Activated CD8-positive, alpha-beta memory T cell treated with anti-CD3 and anti-CD28 coated beads, Interleukin-2, amount 10 ng/mL, durations not matched to agents 7 days and 5 days (primary cell): ENCODE data around the gene TIAM1. TPM values are rescaled to one million over a fixed set of nuclear protein-coding genes. Genes with fewer than 3 reads are reported as not detected.

Experiments
- ATAC-seq: fragments of 150-1000 bp; cut with Tn5 transposase; one replicate; pipeline ENCODE4 v1.10.0; 2021; ENCODE audit warnings: moderate library complexity
- CTCF ChIA-PET: fragments of 350-600 bp; sonication (Branson Sonifier 250); formaldehyde crosslinking; loops from one replicate; lab custom pipeline; 2021; ENCODE audit warnings: antibody characterized with exemption; lab: Charles Lee
- DNase-seq: peaks from one replicate; pipeline ENCODE4 v3.0.0-alpha.2; 2020
- H3K27ac Mint-ChIP-seq: one replicate; pipeline ENCODE4 v1.8.0; 2021; ENCODE audit warnings: mild to moderate bottlenecking, mixed read lengths
- H3K27me3 Mint-ChIP-seq: one replicate; pipeline ENCODE4 v1.8.0; 2021; ENCODE audit warnings: mixed read lengths
- H3K36me3 Mint-ChIP-seq: one replicate; pipeline ENCODE4 v1.8.0; 2021; ENCODE audit warnings: mild to moderate bottlenecking, mixed read lengths
- H3K4me1 Mint-ChIP-seq: one replicate; pipeline ENCODE4 v1.8.0; 2021; ENCODE audit warnings: mixed read lengths
- H3K4me3 Mint-ChIP-seq: one replicate; pipeline ENCODE4 v1.8.0; 2021; ENCODE audit warnings: mild to moderate bottlenecking, moderate library complexity, mixed read lengths
- H3K9me3 Mint-ChIP-seq: one replicate; pipeline ENCODE4 v1.8.0; 2022; ENCODE audit warnings: low read depth, mixed read lengths
- total RNA-seq, 2 experiments: library from RNA; stranded (reverse); gene quantifications; one replicate each; pipeline ENCODE4 v1.2.3, GENCODE V29; 2021

Gene TIAM1
- total RNA-seq, 2 experiments from 2014 or later = 18.8 to 20.5 TPM

GRCh38 chr21:31088474-31088751, 255.6 kb downstream of the TIAM1 start:
- ATAC-seq (no peak), DNase-seq (no peak)
- Mint-ChIP-seq H3K4me1 (peaks cover 10% of the 10 kb centered on the region), H3K9me3 (no peaks in the 10 kb centered on the region), H3K4me3 (no peak overlapping the region), H3K36me3 (no peaks in the 10 kb centered on the region), H3K27me3 (peaks cover 48% of the 10 kb centered on the region), H3K27ac (no peak overlapping the region)
- CTCF ChIA-PET = interaction anchor here (0.7 to 2.5 kb wide), 4 partner anchors 8 to 257 kb away, joined by 3 to 10 read pairs (median 3); no protein-coding TSS in a partner anchor

GRCh38 chr21:31087639-31088473, 256.2 kb downstream of the TIAM1 start:
- no peak for ATAC-seq
- H3K9me3 Mint-ChIP-seq = no peaks in the 10 kb centered on the region
- no peak overlapping the region for H3K27ac Mint-ChIP-seq
- peaks cover 10% of the 10 kb centered on the region for H3K4me1 Mint-ChIP-seq
- peak overlapping the region; percentile 22 for H3K4me3 Mint-ChIP-seq
- H3K27me3 Mint-ChIP-seq = peaks cover 45% of the 10 kb centered on the region
- CTCF ChIA-PET = interaction anchor here (0.5 to 4.2 kb wide), 7 partner anchors 9 to 453 kb away, joined by 3 to 28 read pairs (median 4); no protein-coding TSS in a partner anchor
- no peaks in the 10 kb centered on the region for H3K36me3 Mint-ChIP-seq
- DNase-seq = no peak

- peaks cover 10% of the 10 kb centered on the region for H3K4me1 Mint-ChIP-seq
- H3K4me3 Mint-ChIP-seq = no peak overlapping the region
- H3K27ac Mint-ChIP-seq = no peak overlapping the region
- no peak for DNase-seq
- H3K9me3 Mint-ChIP-seq = no peaks in the 10 kb centered on the region
- CTCF ChIA-PET = interaction anchor here (1.1 to 4.2 kb wide), 2 partner anchors 245 to 253 kb away, joined by 5 to 28 read pairs; no protein-coding TSS in a partner anchor
- H3K36me3 Mint-ChIP-seq = no peaks in the 10 kb centered on the region
- H3K27me3 Mint-ChIP-seq = peaks cover 41% of the 10 kb centered on the region
- ATAC-seq = no peak
Measured at GRCh38 chr21:31084689-31085088, 259.4 kb downstream of the TIAM1 start.

GRCh38 chr21:31078796-31079195, 265.3 kb downstream of the TIAM1 start:
- no peak overlapping the region for H3K27ac Mint-ChIP-seq
- CTCF ChIA-PET = interaction anchor here (1.1 to 2.1 kb wide), 2 partner anchors 9 to 247 kb away, joined by 3 to 5 read pairs; no protein-coding TSS in a partner anchor
- peaks cover 52% of the 10 kb centered on the region for H3K27me3 Mint-ChIP-seq
- peaks cover 3% of the 10 kb centered on the region for H3K36me3 Mint-ChIP-seq
- H3K9me3 Mint-ChIP-seq = no peaks in the 10 kb centered on the region
- H3K4me3 Mint-ChIP-seq = no peak overlapping the region
- peaks cover 13% of the 10 kb centered on the region for H3K4me1 Mint-ChIP-seq
- peak; percentile 49 for DNase-seq
- peak; percentile 49 for ATAC-seq

- CTCF ChIA-PET = interaction anchor here (1.1 to 2.1 kb wide), 2 partner anchors 9 to 247 kb away, joined by 3 to 5 read pairs; no protein-coding TSS in a partner anchor
- Mint-ChIP-seq H3K27me3 (peaks cover 57% of the 10 kb centered on the region), H3K27ac (no peak overlapping the region), H3K36me3 (peaks cover 3% of the 10 kb centered on the region), H3K4me3 (no peak overlapping the region), H3K4me1 (peaks cover 13% of the 10 kb centered on the region), H3K9me3 (no peaks in the 10 kb centered on the region)
- no peak for ATAC-seq
- DNase-seq = no peak
Measured at GRCh38 chr21:31078216-31078615, 265.8 kb downstream of the TIAM1 start.

- Mint-ChIP-seq H3K4me1 (peaks cover 15% of the 10 kb centered on the region), H3K27me3 (peaks cover 63% of the 10 kb centered on the region), H3K4me3 (no peak overlapping the region), H3K27ac (no peak overlapping the region), H3K36me3 (peaks cover 3% of the 10 kb centered on the region), H3K9me3 (no peaks in the 10 kb centered on the region)
- ATAC-seq (no peak), DNase-seq (no peak)
- CTCF ChIA-PET = interaction anchor here (0.7 kb wide), 1 partner anchor 12 kb away, joined by 3 read pairs; no protein-coding TSS in a partner anchor
Measured at GRCh38 chr21:31075848-31076247, 268.2 kb downstream of the TIAM1 start.

- peaks cover 3% of the 10 kb centered on the region for H3K36me3 Mint-ChIP-seq
- CTCF ChIA-PET = no interaction called here
Measured at GRCh38 chr21:31072533-31072932, 271.5 kb downstream of the TIAM1 start.

More at GRCh38 chr21:31072533-31072932, 271.5 kb downstream of the TIAM1 start:
- ATAC-seq (no peak), DNase-seq (no peak)
- no peak overlapping the region for H3K4me3 Mint-ChIP-seq
- H3K4me1 Mint-ChIP-seq = peaks cover 2% of the 10 kb centered on the region
- no peaks in the 10 kb centered on the region for H3K9me3 Mint-ChIP-seq
- H3K27ac Mint-ChIP-seq = no peak overlapping the region
- H3K27me3 Mint-ChIP-seq = peaks cover 64% of the 10 kb centered on the region
